NOMO-1 treated with dmso at 0.1 percent for 144 hours (cell line): ENCODE measurements around the gene ANKRD36B.
"Not testable (repeated sequence)": the region's sequence is repeated elsewhere in the genome, so short reads cannot be mapped to it uniquely, and the experiment has no call there.

Experiments used
- DNase-seq: peaks from one replicate; lab custom pipeline; 2025; ENCODE audit not compliant: unreplicated experiment; lab: John Stamatoyannopoulos, UW

Gene ANKRD36B

GRCh38 chr2:97550498-97550897 lies 39.2 kb downstream of the ANKRD36B start:
- not testable (repeated sequence) for DNase-seq

GRCh38 chr2:97549058-97549457 lies 40.6 kb downstream of the ANKRD36B start:
- not testable (repeated sequence) for DNase-seq

GRCh38 chr2:97548536-97548935 lies 41.1 kb downstream of the ANKRD36B start:
- DNase-seq: not testable (repeated sequence)

- DNase-seq: no peak
These were observed 43.0 kb downstream of the ANKRD36B start for GRCh38 chr2:97546711-97547110.

- DNase-seq: not testable (repeated sequence)
These were observed 44.8 kb downstream of the ANKRD36B start for GRCh38 chr2:97544911-97545310.

GRCh38 chr2:97525904-97526303 lies 63.8 kb downstream of the ANKRD36B start:
- DNase-seq: not testable (repeated sequence)

GRCh38 chr2:97523816-97524215 lies 65.9 kb downstream of the ANKRD36B start:
- not testable (repeated sequence) for DNase-seq

GRCh38 chr2:97522916-97523555 lies 66.6 kb downstream of the ANKRD36B start:
- not testable (repeated sequence) for DNase-seq

- DNase-seq: not testable (repeated sequence)
These were observed 94.0 kb downstream of the ANKRD36B start for GRCh38 chr2:97495651-97496050.

GRCh38 chr2:97490141-97490540 lies 99.5 kb downstream of the ANKRD36B start:
- DNase-seq: not testable (repeated sequence)
